Endodermal cell (in vitro differentiated cells): ENCODE measurements around the gene MAP3K2. TPM values are rescaled to one million over a fixed set of nuclear protein-coding genes. Genes with fewer than 3 reads are reported as not detected.

ENCODE experiments used
- DNase-seq: peaks from one replicate; pipeline ENCODE4 v3.0.0-alpha.2; 2017
- H3K27ac ChIP-seq: 2 replicates; pipeline ENCODE4 v1.5.1; 2013; ENCODE audit warnings: mild to moderate bottlenecking, low read depth, low read length, moderate library complexity
- H3K27me3 ChIP-seq: 2 replicates; pipeline ENCODE4 v1.6.1; 2013; ENCODE audit warnings: mild to moderate bottlenecking, low read length, moderate library complexity; ENCODE audit not compliant: insufficient read depth, control insufficient read depth, poor library complexity, severe bottlenecking
- H3K36me3 ChIP-seq: 2 replicates; pipeline ENCODE4 v1.7.0; 2013; ENCODE audit warnings: mild to moderate bottlenecking, low read length, moderate library complexity; ENCODE audit not compliant: control insufficient read depth, insufficient read depth
- H3K4me1 ChIP-seq: one replicate; pipeline ENCODE4 v1.7.0; 2013; ENCODE audit warnings: low read length; ENCODE audit not compliant: control insufficient read depth, insufficient read depth
- H3K4me3 ChIP-seq: 2 replicates; pipeline ENCODE4 v1.5.1; 2013; ENCODE audit warnings: mild to moderate bottlenecking, low read length, moderate library complexity
- H3K9ac ChIP-seq: 2 replicates; pipeline ENCODE4 v1.6.1; 2013; ENCODE audit warnings: mild to moderate bottlenecking, low read length, moderate library complexity; ENCODE audit not compliant: poor library complexity, severe bottlenecking; ENCODE audit errors: extremely low read depth
- H3K9me3 ChIP-seq: 2 replicates; pipeline ENCODE4 v1.6.1; 2013; ENCODE audit warnings: mild to moderate bottlenecking, low read length, moderate library complexity; ENCODE audit not compliant: control insufficient read depth
- H3K27ac Mint-ChIP-seq: 2 replicates; pipeline ENCODE4 v1.8.0; 2020; ENCODE audit warnings: mixed read lengths
- H3K27me3 Mint-ChIP-seq: 2 replicates; pipeline ENCODE4 v1.8.0; 2021; ENCODE audit warnings: mild to moderate bottlenecking, mixed read lengths; ENCODE audit not compliant: insufficient read depth
- H3K36me3 Mint-ChIP-seq: 2 replicates; pipeline ENCODE4 v1.8.0; 2020; ENCODE audit warnings: low read depth, mixed read lengths
- H3K4me1 Mint-ChIP-seq: 2 replicates; pipeline ENCODE4 v1.8.0; 2020; ENCODE audit warnings: mixed read lengths
- H3K4me3 Mint-ChIP-seq: 2 replicates; pipeline ENCODE4 v1.8.0; 2020; ENCODE audit warnings: mild to moderate bottlenecking, moderate library complexity, mixed read lengths
- H3K9me3 Mint-ChIP-seq: 2 replicates; pipeline ENCODE4 v1.8.0; 2020; ENCODE audit warnings: mild to moderate bottlenecking, mixed read lengths
- WGBS, 2 experiments: methylation state at CpG; one replicate each; pipeline versions ENCODE4 v1.1.5 to v1.1.7; 2013; ENCODE audit warnings: missing lambda C conversion rate in 2 of 2, mixed read lengths in 1 of 2; ENCODE audit not compliant: insufficient coverage in 1 of 2, insufficient read length in 1 of 2; 5-methylcytosine and 5-hydroxymethylcytosine counted together
- total RNA-seq, 2 donors: library from RNA; stranded (reverse); fragmentation: NEBNext Ultra II Directional in 1 of 2; extraction: Animal tissue kit (Norgen Biotek cat#: 25700) in 1 of 2; gene quantifications; 2 replicates in 1 of 2; 3 replicates in 1 of 2; pipeline ENCODE4 v1.2.1, GENCODE V29; 2021
- TF ChIP-seq, protein P1 (sequence below): fragments of 200-600 bp; sonication (generic); conservative IDR thresholded peaks from 2 replicates; pipeline ENCODE4 v1.5.0; 2021; ENCODE audit warnings: antibody characterized with exemption, mild to moderate bottlenecking

MAP3K2 gene
- total RNA-seq, 2 donors from 2014 or later = 27.9 to 31.6 TPM

DNA sequence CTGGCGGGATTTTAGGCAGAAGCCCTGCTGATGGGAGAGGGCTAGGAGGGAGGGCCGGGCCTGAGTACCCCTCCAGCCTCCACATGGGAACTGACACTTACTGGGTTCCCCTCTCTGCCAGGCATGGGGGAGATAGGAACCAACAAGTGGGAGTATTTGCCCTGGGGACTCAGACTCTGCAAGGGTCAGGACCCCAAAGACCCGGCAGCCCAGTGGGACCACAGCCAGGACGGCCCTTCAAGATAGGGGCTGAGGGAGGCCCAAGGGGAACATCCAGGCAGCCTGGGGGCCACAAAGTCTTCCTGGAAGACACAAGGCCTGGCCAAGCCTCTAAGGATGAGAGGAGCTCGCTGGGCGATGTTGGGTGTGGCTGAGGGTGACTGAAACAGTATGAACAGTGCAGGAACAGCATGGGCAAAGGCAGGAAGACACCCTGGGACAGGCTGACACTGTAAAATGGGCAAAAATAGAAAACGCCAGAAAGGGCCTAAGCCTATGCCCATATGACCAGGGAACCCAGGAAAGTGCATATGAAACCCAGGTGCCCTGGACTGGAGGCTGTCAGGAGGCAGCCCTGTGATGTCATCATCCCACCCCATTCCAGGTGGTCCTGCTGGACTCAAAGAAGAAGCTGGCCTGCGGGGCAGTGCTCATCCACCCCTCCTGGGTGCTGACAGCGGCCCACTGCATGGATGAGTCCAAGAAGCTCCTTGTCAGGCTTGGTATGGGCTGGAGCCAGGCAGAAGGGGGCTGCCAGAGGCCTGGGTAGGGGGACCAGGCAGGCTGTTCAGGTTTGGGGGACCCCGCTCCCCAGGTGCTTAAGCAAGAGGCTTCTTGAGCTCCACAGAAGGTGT is 39.0 kb upstream of the MAP3K2 start:
- H3K36me3 Mint-ChIP-seq = no peaks in the 10 kb centered on the region
- no peaks in the 10 kb centered on the region for H3K4me1 Mint-ChIP-seq
- Histone ChIP-seq H3K4me1 (no peaks in the 10 kb centered on the region), H3K36me3 (no peaks in the 10 kb centered on the region), H3K27me3 (peaks cover 33% of the 10 kb centered on the region), H3K27ac (no peak overlapping the region), H3K9me3 (no peaks in the 10 kb centered on the region), H3K9ac (no peak overlapping the region), H3K4me3 (no peak overlapping the region)
- H3K27ac Mint-ChIP-seq = no peak overlapping the region
- TF ChIP-seq, protein P1, sequence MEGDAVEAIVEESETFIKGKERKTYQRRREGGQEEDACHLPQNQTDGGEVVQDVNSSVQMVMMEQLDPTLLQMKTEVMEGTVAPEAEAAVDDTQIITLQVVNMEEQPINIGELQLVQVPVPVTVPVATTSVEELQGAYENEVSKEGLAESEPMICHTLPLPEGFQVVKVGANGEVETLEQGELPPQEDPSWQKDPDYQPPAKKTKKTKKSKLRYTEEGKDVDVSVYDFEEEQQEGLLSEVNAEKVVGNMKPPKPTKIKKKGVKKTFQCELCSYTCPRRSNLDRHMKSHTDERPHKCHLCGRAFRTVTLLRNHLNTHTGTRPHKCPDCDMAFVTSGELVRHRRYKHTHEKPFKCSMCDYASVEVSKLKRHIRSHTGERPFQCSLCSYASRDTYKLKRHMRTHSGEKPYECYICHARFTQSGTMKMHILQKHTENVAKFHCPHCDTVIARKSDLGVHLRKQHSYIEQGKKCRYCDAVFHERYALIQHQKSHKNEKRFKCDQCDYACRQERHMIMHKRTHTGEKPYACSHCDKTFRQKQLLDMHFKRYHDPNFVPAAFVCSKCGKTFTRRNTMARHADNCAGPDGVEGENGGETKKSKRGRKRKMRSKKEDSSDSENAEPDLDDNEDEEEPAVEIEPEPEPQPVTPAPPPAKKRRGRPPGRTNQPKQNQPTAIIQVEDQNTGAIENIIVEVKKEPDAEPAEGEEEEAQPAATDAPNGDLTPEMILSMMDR = no peak
- no peaks in the 10 kb centered on the region for H3K9me3 Mint-ChIP-seq
- 91% methylated on average over 6 to 10 of the region's 10 CpGs for WGBS, 2 experiments
- DNase-seq = no peak
- H3K27me3 Mint-ChIP-seq = peaks cover 35% of the 10 kb centered on the region
- no peak overlapping the region for H3K4me3 Mint-ChIP-seq

DNA sequence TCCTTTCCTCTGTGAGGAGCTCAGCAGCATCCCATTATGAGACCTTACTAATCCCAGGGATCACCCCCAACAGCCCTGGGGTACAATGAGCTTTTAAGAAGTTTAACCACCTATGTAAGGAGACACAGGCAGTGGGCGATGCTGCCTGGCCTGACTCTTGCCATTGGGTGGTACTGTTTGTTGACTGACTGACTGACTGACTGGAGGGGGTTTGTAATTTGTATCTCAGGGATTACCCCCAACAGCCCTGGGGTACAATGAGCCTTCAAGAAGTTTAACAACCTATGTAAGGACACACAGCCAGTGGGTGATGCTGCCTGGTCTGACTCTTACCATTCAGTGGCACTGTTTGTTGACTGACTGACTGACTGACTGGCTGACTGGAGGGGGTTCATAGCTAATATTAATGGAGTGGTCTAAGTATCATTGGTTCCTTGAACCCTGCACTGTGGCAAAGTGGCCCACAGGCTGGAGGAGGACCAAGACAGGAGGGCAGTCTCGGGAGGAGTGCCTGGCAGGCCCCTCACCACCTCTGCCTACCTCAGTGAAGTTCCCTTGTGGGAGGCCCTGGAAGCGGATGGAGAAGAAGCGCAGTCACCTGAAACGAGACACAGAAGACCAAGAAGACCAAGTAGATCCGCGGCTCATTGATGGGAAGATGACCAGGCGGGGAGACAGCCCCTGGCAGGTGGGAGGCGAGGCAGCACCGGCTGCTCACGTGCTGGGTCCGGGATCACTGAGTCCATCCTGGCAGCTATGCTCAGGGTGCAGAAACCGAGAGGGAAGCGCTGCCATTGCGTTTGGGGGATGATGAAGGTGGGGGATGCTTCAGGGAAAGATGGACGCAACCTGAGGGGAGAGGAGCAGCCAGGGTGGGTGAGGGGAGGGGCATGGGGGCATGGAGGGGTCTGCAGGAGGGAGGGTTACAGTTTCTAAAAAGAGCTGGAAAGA is 38.0 kb upstream of the MAP3K2 start:
- Mint-ChIP-seq H3K9me3 (no peaks in the 10 kb centered on the region), H3K27ac (no peak overlapping the region), H3K36me3 (no peaks in the 10 kb centered on the region), H3K27me3 (peaks cover 44% of the 10 kb centered on the region), H3K4me1 (no peaks in the 10 kb centered on the region), H3K4me3 (no peak overlapping the region)
- Histone ChIP-seq H3K9me3 (no peaks in the 10 kb centered on the region), H3K4me1 (no peaks in the 10 kb centered on the region), H3K4me3 (no peak overlapping the region), H3K9ac (no peak overlapping the region), H3K27ac (no peak overlapping the region), H3K36me3 (no peaks in the 10 kb centered on the region), H3K27me3 (peaks cover 42% of the 10 kb centered on the region)
- DNase-seq = no peak
- WGBS, 2 experiments = 88 to 98% methylated on average over 9 to 16 of the region's 16 CpGs
- TF ChIP-seq, protein P1 = no peak

DNA sequence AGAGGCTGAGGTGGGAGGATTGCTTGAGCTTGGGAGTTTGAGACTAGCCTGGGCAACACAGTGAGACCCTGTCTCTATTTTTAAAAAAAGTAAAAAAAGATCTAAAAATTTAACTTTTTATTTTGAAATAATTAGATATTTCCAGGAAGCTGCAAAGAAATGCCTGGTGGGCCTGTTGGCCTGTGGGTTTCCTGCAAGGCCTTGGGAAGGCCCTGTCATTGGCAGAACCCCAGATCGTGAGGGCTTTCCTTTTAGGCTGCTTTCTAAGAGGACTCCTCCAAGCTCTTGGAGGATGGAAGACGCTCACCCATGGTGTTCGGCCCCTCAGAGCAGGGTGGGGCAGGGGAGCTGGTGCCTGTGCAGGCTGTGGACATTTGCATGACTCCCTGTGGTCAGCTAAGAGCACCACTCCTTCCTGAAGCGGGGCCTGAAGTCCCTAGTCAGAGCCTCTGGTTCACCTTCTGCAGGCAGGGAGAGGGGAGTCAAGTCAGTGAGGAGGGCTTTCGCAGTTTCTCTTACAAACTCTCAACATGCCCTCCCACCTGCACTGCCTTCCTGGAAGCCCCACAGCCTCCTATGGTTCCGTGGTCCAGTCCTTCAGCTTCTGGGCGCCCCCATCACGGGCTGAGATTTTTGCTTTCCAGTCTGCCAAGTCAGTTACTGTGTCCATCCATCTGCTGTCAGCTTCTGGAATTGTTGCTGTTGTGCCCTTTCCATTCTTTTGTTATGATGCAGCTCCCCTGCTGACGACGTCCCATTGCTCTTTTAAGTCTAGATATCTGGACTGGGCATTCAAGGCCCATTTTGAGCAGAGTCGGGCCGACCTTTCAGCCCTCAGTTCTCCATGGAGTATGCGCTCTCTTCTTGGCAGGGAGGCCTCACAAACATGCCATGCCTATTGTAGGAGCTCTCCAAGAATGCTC is 37.1 kb upstream of the MAP3K2 start:
- TF ChIP-seq, protein P1 = peak; percentile 13
- Mint-ChIP-seq H3K4me1 (no peaks in the 10 kb centered on the region), H3K9me3 (no peaks in the 10 kb centered on the region), H3K36me3 (no peaks in the 10 kb centered on the region), H3K4me3 (no peak overlapping the region), H3K27ac (no peak overlapping the region), H3K27me3 (peaks cover 51% of the 10 kb centered on the region)
- H3K9ac ChIP-seq = no peak overlapping the region
- peaks cover 46% of the 10 kb centered on the region for H3K27me3 ChIP-seq
- DNase-seq = no peak
- no peaks in the 10 kb centered on the region for H3K36me3 ChIP-seq
- H3K9me3 ChIP-seq = no peaks in the 10 kb centered on the region
- 78 to 81% methylated on average over 11 to 13 of the region's 13 CpGs for WGBS, 2 experiments
- H3K27ac ChIP-seq = no peak overlapping the region
- no peaks in the 10 kb centered on the region for H3K4me1 ChIP-seq
- no peak overlapping the region for H3K4me3 ChIP-seq
